ENCODE measurements around the gene IRF2BP2.
"Not testable (repeated sequence)": the region's sequence is repeated elsewhere in the genome, so short reads cannot be mapped to it uniquely, and the experiment has no call there.

The IRF2BP2 gene

DNA sequence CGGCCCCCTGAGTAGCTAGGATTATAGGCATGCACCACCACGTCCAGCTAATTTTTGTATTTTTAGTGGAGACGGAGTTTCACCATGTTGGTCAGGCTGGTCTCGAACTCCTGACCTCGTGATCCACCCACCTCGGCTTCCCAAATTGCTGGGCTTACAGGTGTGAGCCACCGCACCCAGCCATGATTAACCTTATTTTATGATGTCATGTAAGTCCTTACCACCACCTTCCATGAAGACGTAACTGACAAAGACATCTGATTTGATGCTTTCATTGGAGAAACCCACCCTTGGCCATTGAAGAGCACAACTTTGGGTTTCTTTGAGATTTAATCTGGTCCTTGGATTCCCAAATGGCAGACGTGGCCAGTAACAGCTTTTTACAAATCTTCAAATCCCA, 24.9 kb upstream of the IRF2BP2 start:
- DNase-seq (ENCODE audit: insufficient read length, low spot score); FAIRE-seq: not testable (repeated sequence)

DNA sequence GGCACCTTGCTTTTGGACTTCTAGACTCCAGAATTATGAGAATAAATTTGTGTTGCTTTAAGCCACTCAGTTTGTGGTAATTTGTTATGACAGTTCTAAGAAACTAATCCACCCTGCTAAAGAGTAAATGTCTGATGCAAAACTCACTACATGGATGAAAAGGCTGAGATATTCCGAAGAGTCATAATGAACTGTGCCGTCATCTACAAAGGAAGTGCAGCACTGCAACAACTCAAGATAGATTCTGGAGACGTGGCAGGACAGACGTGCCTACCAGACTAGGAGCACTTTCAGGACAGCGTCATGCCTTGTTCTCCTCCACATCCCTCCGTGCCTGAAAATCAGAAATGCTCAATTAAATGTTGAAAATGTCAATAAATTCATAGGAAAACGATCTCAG, 24.4 kb upstream of the IRF2BP2 start:
- FAIRE-seq = no peak
- DNase-seq (ENCODE audit: insufficient read length, low spot score) = no peak

DNA sequence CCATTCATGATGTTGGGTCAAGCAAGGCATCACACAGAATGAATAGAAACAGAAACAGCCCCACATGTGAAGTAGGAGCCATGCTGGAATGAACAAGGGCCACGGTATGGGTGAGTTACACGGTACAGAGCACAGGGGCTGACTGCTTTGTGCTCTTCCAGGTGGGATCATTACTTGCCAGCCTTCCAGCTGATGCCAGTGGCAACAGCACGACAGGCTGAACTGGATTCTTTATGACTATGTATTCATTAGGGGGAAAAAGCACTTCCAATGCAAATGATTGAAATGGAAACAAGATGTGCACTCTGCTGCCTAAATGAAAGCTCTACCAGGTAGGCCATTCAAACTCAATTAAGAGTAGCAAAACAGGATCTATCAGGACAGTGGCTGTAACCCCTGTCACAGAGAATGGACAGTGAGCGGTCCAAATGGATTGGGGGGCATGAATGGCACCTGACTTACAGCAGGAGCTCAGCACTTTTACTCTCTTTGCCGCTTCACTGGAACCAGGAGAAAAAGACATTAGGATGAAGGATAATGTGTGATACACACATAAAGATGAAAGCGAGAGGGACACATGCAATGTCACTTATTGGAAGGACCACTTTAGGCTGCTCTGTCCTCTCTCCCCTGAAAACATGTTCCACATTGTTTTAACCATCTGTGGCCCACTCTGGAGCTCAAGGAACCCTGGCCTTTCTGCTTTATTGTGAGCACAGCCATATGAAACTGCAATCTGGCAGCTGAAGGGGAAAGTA, 23.4 kb upstream of the IRF2BP2 start:
- FAIRE-seq (no peak), DNase-seq (ENCODE audit: insufficient read length, low spot score) (no peak)

DNA sequence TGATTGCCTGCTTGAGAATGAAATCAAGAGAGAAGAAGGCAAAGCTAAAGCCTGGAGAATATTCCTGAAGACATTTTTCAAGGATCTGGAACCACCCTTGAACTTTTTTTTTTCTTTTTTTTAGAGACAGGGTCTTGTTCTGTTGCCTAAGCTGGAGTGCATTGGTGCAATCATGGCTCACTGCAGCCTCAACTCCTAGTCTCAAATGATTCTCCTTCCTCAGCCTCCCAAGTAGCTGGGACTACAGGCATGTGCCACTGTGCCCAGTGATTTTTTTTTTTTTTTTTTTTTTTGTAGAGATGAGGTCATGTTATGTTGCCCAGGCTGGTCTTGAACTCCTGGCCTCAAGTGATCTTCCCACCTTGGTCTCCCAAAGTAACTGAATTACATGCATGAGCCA, 22.2 kb upstream of the IRF2BP2 start:
- DNase-seq (ENCODE audit: insufficient read length, low spot score) = no peak
- no peak for FAIRE-seq

DNA sequence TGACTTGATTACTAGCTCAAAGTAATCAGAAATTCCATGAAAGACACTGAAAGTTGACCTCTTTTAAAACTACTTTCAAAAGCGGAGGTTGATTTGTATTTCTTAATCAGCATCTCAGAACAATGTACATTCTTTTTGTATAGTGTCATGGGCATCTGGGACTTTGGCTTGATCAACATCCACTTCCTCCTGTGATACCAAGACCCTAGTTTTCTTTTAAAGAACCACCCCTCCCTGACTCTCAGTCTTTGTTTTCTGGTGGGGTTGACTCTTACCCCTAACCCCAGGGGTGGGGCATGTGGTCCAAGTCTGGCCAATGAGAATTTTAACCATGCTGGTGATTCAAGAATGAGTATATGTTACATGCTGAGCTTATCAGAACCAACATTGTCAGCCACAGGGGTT, 21.7 kb upstream of the IRF2BP2 start:
- no peak for DNase-seq (ENCODE audit: insufficient read length, low spot score)
- no peak for FAIRE-seq

DNA sequence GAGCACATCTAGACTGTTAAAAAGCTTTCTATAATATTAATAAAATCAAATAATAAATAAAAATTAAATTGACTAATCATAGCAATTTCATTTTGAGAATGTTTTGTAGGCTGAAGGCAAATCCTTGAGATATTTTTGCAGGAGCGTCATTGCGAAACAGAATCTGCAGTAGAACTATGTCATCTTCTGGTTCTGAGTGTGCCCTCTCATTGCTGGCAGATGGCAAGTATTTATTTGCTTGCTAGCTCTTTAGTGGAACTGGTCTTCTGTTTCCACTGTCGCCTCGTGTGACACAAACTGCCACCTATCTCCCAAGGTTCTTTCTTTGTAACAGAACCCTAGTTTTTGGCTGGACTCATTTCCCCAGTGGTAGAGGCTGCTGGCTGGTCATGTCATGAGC, 19.0 kb upstream of the IRF2BP2 start:
- DNase-seq (ENCODE audit: insufficient read length, low spot score) (no peak), FAIRE-seq (no peak)

DNA sequence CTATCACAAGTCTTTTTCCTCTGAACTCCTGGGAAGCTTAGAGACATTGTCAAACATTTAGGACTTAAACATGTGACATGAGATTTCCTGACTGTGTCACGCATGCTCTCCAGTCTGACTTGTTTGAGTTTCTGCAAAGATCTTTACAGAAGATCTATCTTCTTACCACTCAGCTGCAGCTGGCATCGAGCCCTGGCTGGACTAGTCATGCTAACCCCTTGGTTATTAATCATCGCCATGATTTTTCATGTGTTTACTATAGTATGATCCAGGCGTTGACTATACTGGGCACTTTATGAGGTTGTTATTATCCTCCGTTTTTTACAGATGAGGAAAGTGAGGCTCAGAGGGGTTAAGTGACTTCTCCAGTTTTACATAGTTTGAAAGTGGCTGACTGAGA, 18.1 kb upstream of the IRF2BP2 start:
- no peak for FAIRE-seq

DNA sequence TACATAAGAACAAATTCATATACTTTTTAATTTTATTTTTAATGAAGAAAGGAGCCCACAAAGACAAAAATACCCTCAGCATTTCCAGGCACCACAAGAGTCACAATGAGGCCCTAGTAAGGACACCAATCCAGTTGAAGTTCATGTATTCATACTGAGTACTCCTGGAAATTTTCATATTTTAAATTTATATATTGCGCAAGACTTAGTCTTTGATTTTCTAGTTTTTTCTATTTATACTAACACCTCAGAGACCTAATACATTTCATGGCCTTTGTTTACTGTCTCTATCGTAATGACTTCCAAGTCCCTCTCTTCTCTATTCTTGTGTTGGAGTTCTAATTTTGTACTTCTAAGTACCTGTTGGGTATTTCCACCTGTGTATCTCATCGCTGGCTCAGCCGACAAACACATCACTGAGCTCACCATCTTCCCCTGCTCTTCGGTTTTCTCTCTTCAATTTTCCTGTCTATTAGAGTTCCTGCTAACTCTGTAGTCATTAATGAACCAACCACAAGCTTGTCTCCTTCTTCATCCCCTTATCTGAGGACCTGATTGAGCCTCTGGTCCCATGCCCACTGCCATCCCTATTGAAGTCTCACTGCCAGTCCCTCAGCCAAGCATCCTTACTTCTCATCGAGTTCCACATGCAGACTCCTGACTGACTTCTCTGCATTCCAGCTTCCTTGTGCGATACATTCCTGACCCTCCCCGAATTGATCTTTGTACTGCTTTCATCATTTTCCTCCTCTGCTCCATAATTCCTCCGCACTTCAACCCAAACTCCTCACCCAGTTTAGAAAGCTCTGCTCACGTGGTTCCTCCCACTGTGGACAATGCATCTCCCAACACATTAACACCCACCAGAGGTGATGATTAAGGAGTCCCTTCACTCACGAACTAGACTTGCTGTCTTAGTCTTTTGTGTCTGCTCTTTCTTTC, 17.3 kb upstream of the IRF2BP2 start:
- DNase-seq (ENCODE audit: insufficient read length, low spot score) (no peak), FAIRE-seq (no peak)

More for the DNA sequence above, 18.1 kb upstream of the IRF2BP2 start:
- no peak for DNase-seq (ENCODE audit: insufficient read length, low spot score)

DNA sequence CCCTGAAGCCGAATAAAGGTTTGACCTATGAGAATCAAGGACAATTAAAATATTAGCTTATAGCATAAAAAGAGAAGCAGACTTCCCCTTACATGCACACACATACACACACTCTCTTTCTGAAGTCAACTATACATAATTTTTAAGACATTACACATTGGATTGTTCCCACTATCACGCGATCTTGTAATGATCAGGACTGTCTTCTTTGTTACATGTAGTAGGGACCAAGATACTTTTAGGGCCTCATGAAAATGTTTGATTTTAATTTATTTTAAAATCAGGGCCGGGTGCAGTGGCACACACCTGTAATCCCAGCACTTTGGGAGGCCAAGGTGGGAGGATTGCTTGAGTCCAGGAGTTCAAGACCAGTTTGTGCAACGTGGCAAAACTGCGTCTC, 16.4 kb upstream of the IRF2BP2 start:
- no peak for DNase-seq (ENCODE audit: insufficient read length, low spot score)
- FAIRE-seq = no peak

DNA sequence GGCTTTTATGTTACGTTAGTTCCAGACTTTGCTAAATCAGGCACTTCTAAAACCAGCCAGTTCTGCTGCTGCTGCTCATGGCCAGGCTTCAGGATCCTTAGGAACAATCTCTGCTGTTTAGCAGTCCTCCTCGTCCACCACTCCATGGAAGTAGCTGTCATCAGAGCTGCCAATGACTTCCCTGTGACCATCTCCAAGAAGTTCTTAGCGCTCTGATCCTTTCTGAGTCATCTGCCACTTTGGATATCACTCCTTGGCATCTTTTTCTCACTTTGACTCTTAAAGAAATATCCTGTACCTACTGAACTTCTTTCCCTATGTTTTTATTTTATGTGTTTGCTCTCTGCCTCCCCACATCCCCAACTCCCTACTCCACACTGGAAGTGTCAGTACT, 14.7 kb upstream of the IRF2BP2 start:
- DNase-seq (ENCODE audit: insufficient read length, low spot score) = no peak
- no peak for FAIRE-seq

DNA sequence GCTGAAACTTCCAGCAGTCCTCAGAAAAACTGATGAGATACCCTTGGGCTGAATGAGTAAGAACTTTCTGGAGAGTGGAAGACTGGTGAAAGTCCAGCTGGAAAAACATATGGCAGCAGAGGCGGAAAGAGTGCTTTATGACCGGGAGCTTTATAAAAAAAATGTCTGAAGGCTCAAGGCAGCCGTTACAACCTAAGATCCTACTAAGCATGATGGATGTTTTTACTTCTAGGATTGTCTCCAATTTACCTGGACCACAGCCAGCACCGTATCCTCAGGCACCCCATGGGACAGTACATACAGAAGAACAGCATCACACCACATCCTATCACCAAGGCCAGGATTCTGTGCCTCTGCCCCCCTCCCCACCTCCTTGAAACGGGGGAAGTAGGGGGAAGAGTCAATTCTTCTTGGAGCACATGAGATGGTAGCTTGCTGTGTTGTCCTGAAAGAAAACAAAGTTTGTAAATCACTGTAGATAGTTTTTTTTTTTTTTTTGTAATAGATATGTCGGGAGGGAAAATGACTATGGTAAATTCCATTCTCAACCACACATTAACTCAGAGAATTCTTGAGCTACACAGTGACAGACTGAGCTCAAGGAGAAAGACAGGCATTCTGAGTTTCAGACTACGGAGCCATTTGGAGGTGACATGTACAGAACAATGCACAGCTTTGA, 11.8 kb upstream of the IRF2BP2 start:
- FAIRE-seq = no peak
- DNase-seq (ENCODE audit: insufficient read length, low spot score) = no peak

DNA sequence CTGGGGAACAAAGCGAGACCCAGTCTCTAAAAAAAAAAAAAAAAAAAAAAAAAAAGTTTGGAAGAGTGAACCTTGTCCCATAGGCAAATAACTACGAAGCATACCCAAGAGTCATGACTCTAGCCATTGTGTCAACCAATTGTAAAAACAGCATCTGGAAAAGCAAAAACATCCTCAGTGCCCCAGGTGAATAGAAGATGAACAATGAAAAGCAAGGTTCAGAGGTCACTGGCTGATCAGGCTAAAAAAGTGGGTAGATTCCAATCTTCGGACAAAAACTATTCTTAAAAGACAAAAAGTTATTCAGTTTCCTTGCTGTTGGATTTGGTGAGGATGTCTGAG, 11.1 kb upstream of the IRF2BP2 start:
- FAIRE-seq = no peak

DNA sequence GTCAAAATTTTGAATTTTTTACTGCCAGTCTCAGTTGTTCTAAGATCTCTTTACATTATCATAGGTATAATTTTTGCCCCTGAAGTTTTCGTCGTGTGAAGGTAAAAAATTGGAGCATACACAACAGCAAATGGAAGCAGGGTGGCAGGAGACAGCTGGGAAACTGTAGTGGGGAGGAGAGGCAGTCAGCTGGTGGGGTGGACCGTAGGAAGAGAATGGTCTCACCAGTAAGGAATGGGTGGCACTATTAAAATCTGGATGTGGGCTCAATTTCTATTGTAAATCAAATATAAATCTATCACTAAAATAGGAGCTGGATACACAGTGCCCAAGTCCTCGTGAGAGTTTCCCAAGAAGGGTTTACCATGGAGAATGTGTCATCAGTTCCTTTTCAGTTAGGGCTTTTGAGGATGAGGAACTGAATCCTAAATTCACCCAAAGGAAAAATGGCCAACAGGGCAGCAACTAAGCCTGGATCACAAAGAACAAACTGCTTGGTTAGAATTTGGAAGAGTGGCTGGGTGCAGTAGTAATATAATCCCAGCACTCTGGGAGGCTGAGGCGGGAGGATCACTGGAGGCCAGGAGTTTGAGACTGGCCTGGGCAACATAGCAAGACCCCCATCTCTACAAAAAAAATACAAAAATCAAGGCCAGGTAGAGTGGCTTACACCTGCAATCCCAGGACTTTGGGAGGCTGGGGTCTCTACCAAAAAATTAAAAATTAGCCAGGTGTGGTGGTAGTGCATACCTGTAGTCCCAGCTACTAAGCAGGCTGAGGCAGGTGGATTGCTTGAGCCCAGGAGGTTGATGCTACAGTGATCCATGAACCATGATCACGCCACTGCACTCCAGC, 10.5 kb upstream of the IRF2BP2 start:
- DNase-seq (ENCODE audit: insufficient read length, low spot score) (no peak), FAIRE-seq (no peak)

More for the DNA sequence above, 11.1 kb upstream of the IRF2BP2 start:
- no peak for DNase-seq (ENCODE audit: insufficient read length, low spot score)

DNA sequence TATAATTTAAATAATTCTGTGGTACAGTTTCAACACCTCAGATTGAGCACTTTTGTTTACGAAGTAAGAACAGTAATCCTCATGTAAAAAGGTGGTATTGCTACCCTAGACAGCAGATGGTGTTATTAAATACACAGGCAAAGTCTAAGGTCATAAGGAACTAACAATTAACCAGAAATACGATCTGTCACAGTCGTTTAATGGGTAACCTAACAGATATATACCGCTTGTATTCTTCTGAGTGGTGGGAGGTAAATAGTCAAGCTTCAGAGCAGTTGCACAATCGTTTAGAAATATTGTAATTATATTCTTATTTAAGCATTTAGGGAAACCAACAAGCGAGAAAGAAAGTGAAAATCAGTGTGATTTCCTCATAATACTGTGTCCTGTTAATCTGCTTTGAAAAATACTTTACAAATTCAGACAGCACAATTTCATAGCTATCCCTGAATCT, 9.8 kb upstream of the IRF2BP2 start:
- no peak for FAIRE-seq
- no peak for DNase-seq (ENCODE audit: insufficient read length, low spot score)

DNA sequence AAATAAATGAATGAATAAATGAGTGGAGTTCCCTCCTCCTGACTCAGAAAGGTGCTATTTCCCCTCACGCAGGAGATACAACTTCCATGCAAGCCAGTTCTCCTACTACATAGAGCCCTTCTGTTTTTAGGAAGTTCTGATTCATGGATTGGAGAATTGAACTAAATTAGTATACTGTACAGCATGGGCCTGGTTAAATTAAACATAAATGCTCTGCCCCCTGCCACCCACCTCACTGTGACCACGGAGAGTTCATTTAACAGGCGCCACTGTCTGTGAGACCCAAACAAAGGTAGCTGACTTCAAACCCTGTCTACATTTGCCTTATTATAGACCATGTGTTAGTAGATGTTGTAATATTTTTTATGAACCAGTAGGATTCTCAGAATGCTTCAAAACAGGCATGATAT, 9.1 kb upstream of the IRF2BP2 start:
- FAIRE-seq (no peak), DNase-seq (ENCODE audit: insufficient read length, low spot score) (no peak)

DNA sequence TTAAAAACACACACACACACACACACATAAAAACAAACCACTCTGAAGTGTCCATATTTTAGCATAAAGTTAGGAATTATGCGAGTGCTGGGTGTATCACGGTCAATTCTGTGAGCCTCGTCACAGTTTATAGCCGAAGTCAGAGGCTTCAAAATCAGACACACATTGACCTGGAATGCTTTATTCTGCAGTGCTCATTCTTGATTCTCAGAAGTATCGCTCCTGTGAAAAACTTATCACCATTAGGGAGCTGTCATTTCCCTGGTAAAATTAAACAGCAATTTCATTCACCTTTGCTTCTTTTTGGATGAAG, 8.7 kb upstream of the IRF2BP2 start:
- DNase-seq (ENCODE audit: insufficient read length, low spot score) (no peak), FAIRE-seq (no peak)

DNA sequence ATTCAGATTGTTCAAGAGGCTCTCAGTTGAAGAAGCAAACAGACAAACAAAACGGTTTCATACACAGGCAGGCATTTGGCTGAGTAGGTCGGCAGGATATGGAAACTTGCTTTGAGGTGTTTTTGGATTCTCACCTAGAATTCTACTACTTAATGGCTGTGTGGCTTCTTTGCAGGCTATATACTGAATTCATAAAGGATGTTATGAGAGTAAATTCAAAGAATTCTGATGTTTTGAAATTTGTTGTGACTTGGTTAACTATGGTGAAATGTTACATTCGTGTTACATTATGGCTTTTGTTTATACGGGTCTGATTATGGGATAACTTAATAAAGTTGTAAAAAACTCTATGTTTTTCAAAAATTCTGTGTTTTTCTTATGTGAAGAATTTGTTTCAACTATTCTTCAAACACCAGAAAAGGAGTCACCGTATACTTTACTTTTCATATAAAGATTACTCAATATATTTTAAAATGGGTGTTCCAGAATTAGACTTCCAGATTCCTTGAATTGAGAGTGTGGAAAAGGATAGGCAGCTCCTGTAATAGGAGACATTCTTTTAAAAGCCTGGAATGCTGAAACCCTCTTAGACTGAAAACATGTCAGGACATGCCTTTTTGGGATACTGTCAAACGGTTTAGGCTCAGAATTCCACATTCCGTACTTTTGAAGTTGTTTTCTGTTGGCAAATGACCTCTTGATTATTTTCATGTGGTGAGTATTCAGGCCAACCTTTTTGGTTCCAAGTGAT, 8.2 kb upstream of the IRF2BP2 start:
- DNase-seq (ENCODE audit: insufficient read length, low spot score) (no peak), FAIRE-seq (no peak)

DNA sequence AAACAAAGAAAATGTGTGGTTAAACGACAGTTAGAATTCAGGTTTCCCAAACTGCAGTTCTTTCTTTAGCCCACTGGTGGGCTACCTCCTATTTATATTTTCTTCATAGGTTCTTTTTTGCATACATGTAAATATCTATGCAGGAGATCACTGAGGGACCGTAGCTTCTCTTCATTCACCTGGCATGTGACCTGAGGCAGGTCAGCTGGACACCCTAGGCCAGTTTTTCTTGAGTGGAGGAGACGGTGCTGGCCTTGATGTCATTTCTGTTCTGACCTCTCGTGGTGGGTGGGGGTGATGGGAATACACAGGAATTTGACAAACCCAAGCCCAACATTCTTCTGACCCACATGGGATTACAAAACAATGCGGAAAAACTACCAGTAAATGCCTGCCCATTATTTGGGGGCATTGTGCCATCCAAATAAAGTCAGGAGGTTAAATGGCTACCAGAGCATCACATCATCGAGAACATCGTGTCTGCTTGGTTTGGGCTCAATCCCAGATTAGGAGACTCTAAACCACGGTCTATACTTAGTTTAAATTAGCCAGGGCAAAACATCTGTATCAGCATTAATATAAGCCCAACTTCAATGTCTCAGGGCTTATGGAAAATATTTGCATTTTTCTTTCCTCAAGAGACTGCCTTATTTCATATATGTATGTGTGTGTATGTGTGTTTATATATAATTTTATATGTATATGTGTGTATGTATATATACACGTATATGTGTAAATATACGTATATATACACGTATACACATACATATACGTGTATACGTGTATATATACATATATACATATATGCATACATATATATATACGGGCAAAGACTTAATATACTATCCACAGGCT, 7.4 kb upstream of the IRF2BP2 start:
- FAIRE-seq (no peak), DNase-seq (ENCODE audit: insufficient read length, low spot score) (no peak)

DNA sequence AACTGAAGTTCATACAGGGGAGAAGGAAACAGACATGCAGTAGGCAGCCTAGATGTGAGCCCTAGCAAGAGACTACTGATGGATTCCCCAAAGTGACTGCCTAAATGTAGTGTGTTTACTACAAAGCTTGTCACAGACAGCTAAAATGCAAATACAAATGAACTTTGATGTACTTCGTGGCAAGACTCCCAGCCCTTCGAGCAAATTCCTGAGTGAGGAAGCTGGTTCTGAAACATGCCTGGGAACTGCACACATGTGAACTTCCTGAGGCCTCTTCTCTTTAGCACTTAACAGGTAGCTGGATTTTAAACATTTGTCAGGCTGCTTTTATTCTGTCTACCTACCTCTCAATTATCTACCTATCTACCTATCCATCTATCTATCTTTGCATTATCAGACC, 6.7 kb upstream of the IRF2BP2 start:
- no peak for FAIRE-seq
- DNase-seq (ENCODE audit: insufficient read length, low spot score) = no peak

Data from GM19239 (cell line).